Middle frontal gyrus (tissue), 1 donor: Measurements from ENCODE around the gene CAMK1G.

Source experiments
- DNase-seq: peaks from one replicate; pipeline ENCODE4 v3.0.0-alpha.2; 2015; ENCODE audit warnings: low spot score; ENCODE audit errors: extremely low spot score

The CAMK1G gene

GRCh38 chr1:209564849-209565248, 18.7 kb upstream of the CAMK1G start:
- DNase-seq = no peak

DNA sequence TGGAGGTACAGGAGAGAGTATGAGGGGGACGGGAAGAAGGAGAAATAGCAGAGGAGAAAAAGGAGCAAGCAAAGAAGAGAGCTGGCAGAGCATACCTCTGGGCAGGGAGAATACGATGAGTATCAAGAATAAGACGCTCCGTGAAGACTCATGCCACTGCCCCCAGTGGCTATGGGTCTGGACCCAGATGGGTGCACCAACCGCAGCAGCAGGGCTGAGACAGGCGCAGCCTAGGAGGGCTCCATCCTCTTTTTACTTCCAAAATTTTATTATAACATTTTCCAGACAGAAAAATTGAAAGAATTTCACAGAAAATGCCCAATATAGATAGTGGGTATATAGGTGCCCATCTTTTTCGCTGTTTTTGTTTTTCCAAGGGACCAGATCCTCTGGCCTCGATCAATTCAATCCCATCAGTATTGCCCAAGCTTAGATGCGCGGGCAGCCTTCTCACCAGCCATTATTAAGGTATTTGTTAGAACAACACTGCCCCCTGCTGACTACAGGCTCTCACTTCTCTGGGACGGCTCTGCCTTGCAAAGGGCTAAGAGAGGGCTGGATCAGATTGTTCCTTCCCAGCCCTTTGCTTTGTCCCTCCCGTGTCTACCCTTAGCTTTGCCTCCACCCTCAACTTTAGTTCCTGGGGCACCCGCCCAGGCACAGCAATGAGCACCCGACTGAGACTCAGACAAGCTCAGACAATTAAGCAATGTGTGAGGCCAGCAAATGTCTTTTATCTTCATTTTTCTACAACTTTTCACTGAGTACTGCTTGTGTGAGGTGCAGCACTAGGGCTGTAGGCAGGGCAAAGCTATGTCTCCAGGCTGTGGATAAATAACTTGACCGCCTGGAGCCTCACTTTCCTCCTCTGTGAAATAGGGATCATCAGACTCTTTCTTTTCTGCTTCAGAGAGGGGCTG, 17.5 kb upstream of the CAMK1G start:
- DNase-seq = peak; percentile 76

DNA sequence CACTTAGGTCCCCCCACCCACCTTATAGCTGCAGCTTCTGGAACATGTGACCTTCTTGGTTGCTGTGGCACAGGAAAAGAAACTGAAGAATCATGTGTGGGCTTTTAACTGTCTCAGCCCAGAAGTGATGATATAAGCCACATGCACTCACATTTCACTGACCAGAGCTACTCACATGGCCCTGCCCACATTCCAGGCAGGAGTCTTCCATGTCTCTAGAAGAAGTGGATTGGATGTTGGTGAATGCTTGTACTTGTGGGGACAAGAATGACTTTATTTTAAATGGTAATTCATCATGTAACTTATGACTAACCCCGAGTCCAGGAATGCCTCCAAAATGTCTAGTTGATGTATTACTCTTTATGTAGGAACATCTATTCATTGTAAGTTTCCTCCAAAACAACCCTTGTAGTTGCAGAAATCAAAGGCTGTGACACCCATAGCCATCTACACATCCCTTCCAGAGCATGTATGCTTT, 15.8 kb upstream of the CAMK1G start:
- DNase-seq = no peak

- peak; percentile 73 for DNase-seq
These were observed 13.9 kb upstream of the CAMK1G start for GRCh38 chr1:209569455-209570207.

GRCh38 chr1:209570743-209571142, 12.8 kb upstream of the CAMK1G start:
- no peak for DNase-seq

GRCh38 chr1:209576392-209577197, 6.9 kb upstream of the CAMK1G start:
- DNase-seq = peak; percentile 87

DNA sequence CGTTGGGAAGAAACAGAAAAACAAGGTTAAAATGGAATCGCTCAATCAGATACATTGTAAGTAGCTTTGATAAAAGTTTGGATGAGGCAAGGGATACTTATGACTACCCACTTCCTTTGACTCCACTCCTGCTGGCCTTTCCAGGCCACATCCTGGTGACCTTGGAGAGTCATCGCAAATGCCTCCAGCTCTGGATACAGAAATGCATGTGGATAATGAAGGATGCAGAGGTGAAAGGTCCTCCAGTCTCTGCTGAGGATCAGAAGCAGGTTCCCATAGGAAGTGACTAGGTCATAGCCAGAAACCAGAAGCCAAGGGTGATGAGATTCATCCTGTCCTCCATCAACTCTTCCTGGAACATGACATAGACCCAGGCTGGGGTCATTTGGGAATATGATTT, 6.2 kb upstream of the CAMK1G start:
- no peak for DNase-seq

GRCh38 chr1:209580577-209580976, 2.9 kb upstream of the CAMK1G start:
- no peak for DNase-seq

GRCh38 chr1:209584231-209584672, 738 bp downstream of the CAMK1G start:
- DNase-seq = no peak

DNA sequence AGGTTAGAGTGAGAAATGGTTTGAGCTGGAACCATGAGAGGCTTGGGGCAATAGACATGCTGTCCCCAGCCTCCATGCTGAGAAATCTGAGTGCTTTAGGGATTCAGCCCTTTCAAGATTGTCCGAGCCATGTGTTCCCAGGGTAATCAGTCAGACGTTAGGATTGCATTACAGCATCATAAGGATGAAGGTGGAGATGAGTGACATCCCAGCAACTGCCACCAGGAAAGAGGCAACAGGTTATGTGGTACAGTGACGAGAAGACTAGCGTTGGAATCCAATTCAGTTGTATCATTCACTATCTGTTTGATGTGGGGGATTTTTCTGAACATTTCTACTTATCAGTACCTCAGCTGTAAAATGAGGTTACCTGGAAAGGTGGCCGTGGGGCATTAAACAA, 1.7 kb downstream of the CAMK1G start:
- DNase-seq = no peak

DNA sequence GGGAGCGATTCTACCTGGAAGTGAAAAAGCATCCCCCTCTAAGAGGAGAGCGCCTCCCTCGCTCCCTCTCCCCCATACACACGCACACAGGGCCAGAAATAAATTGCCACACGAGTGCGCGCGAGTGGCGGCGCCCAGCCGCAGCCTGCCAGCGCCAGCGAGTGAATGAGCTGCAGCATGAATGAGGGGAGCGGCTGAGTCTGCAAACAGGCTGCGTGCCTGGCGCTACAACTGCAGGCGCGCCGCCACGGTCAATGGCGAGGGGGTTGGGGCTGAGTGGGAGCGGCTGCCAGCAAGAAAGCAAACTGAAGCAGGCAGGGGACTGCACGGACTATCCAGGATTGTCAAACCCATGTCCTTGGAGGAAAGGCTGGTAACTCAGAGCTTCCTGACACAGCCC, 2.2 kb downstream of the CAMK1G start:
- DNase-seq = peak; percentile 72

- DNase-seq = no peak
These were observed 2.8 kb downstream of the CAMK1G start for GRCh38 chr1:209586221-209586740.

GRCh38 chr1:209587789-209588188, 4.3 kb downstream of the CAMK1G start:
- no peak for DNase-seq

DNA sequence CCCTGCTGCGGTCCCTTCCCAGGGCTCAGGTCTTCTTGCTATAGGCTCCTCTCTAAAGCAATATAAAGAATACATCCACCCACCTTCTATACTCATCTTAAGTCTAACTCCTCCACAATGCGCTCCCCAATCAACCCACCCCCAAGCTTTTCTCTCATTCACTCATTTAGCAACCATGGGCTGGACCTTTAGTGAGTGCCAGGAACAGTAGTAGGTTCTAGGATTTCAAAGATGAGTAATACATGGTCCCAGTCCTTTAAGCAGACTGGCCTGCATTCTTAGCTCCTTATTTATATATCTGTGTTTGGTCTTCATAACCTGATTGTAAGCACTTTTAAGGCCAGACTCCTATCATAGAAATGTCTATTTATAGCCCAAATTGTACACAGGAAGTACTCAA, 5.9 kb downstream of the CAMK1G start:
- no peak for DNase-seq

- peak; percentile 37 for DNase-seq
These were observed 6.3 kb downstream of the CAMK1G start for GRCh38 chr1:209589863-209590262.

GRCh38 chr1:209590405-209590804, 6.9 kb downstream of the CAMK1G start:
- peak; percentile 41 for DNase-seq

DNA sequence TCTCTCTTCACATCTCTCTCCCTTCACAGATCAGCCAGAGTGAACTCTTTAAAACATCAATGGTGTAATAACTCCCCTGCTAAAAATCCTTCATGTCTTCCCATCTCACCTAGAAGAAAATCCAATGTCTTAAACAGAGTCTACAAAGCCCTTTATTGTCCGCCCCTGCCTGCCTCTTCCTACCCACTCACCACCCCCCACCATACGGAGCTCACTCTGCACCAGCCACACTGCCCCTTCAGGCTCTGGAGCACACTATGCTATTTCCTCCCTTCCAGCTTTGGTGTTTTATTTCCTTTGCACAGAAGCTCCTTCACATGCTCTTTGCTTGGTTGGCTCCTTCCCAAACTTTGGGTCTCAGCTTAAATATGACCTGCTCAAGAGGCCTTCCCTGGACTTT, 10.2 kb downstream of the CAMK1G start:
- DNase-seq = no peak

GRCh38 chr1:209594440-209594839, 10.9 kb downstream of the CAMK1G start:
- DNase-seq = no peak

GRCh38 chr1:209595028-209595427, 11.5 kb downstream of the CAMK1G start:
- DNase-seq = no peak

GRCh38 chr1:209595599-209596285, 12.2 kb downstream of the CAMK1G start:
- DNase-seq = no peak

DNA sequence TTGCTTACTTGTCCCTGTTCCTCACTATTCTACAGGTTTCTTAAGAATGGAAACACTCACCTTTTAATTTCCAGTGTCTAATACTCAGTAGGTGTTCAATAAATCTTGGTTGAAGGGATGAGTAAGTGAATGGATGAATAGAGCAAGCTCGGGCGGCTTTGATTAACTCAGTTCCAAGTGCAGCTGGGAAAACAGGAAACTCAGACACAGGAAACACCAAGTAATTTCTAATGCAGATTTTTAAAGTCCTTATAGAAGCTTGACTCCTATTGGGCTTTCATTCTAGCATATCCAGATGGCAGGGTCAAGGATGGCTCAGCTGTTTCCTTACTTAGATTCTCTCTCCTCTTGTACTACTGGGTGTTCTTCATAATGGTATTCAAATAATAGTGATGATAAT, 14.0 kb downstream of the CAMK1G start:
- DNase-seq = no peak
